ENCODE data around the gene PTPMT1.
A peak's percentile ranks its signal among the peaks of the same experiment; 100 is the strongest.

PTPMT1 gene

DNA sequence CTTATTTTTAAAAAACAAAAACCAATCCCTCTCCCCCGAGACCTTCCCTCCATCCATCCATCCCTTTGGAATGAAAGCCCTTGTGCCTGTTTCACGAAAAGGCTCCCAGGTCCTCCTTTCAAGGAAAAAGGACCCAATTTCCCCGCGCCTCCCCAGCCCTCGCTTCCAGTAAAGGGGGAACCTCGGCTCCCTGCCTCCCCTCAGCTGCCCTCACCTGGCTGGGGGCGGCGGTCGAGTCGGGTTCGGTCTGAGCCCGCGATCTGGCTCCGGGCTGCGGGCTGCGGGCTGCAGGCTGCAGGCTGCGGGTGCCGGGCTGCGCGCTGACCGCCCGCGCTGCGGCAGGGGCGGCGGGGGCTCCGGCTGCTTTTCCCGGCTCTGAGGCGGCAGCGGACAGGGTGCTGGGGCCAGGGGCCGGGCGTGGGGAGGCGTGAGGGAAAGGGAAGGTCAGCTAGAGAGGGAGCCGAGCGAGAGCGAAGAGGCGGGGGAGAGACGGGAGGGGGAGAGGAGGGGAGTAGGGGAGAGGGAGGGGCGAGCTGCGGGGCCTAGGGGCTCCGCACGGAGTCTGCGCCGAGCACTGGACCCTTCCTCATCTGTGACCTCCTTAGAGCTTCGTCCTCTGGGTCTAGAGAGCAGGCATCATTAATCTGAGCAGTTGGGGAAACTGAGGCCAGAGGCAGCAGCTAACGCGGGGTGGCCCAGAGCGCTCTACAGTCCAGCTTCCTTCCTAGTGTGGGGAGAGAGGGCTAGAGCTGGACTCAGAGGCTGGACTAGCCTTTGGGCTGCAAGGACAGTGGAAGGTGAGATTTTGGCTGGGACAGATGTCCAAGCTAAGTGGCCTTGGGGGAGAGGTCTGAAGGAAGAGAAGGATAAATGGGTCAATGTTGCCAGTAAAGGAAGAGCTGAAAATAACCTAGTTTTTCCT is 28.8 kb downstream of the PTPMT1 start, which contains the start of gene C1QTNF4:
Gene C1QTNF4, minus strand, starts transcription at position 478 of the 922 bp plus-strand sequence. CDS start 3,601 bp downstream, outside the sequence.
- in situ Hi-C loops (cut with HindIII; ENCODE audit: low pct_ligation_motif_present, low pct_unique_long_range_greater_than_20kb, low sequenced_read_pairs), result no loop called here

GRCh38 chr11:47595029-47595428 is 29.6 kb downstream of the PTPMT1 start:
- in situ Hi-C loops (cut with HindIII; ENCODE audit: low pct_ligation_motif_present, low pct_unique_long_range_greater_than_20kb, low sequenced_read_pairs), result no loop called here
- no peak for DNase-seq

More for the DNA sequence above, 28.8 kb downstream of the PTPMT1 start, which contains the start of gene C1QTNF4:
- no peak for DNase-seq

GRCh38 chr11:47595967-47596366 is 30.6 kb downstream of the PTPMT1 start:
- no peak for DNase-seq
- in situ Hi-C loops (cut with HindIII; ENCODE audit: low pct_ligation_motif_present, low pct_unique_long_range_greater_than_20kb, low sequenced_read_pairs), result no loop called here

- no peak for DNase-seq
- in situ Hi-C loops (cut with HindIII; ENCODE audit: low pct_ligation_motif_present, low pct_unique_long_range_greater_than_20kb, low sequenced_read_pairs), result no loop called here
Observed at GRCh38 chr11:47599902-47600301, 34.5 kb downstream of the PTPMT1 start.

DNA sequence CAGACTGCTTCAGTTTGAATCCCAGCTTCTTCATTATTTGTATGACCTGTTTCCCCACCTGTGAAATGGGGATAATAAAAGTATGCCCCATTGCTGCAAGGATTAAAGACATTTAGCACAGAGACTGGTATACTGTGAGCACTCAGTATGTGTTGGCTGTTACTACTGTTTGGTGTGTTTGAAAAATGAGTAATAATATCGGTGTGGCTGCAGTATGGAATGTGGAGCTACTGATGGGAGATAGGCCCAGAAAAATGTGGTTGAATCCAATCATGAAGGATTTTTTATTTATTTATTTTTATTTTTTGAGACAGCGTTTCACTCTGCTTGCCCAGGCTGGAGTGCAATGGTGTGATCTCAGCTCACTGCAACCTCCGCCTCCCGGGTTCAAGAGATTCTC is 37.9 kb downstream of the PTPMT1 start:
- in situ Hi-C loops (cut with HindIII; ENCODE audit: low pct_ligation_motif_present, low pct_unique_long_range_greater_than_20kb, low sequenced_read_pairs), result no loop called here
- DNase-seq, result no peak

GRCh38 chr11:47605921-47606320 is 40.5 kb downstream of the PTPMT1 start:
- in situ Hi-C loops (cut with HindIII; ENCODE audit: low pct_ligation_motif_present, low pct_unique_long_range_greater_than_20kb, low sequenced_read_pairs), result no loop called here
- no peak for DNase-seq

- in situ Hi-C loops (cut with HindIII; ENCODE audit: low pct_ligation_motif_present, low pct_unique_long_range_greater_than_20kb, low sequenced_read_pairs), result no loop called here
- DNase-seq, result no peak
Observed at GRCh38 chr11:47606731-47607130, 41.3 kb downstream of the PTPMT1 start.

GRCh38 chr11:47607380-47607779 is 42.0 kb downstream of the PTPMT1 start:
- in situ Hi-C loops (cut with HindIII; ENCODE audit: low pct_ligation_motif_present, low pct_unique_long_range_greater_than_20kb, low sequenced_read_pairs), result no loop called here
- DNase-seq, result no peak

- no peak for DNase-seq
- in situ Hi-C loops (cut with HindIII; ENCODE audit: low pct_ligation_motif_present, low pct_unique_long_range_greater_than_20kb, low sequenced_read_pairs), result no loop called here
Observed at GRCh38 chr11:47609675-47610074, 44.3 kb downstream of the PTPMT1 start.

DNA sequence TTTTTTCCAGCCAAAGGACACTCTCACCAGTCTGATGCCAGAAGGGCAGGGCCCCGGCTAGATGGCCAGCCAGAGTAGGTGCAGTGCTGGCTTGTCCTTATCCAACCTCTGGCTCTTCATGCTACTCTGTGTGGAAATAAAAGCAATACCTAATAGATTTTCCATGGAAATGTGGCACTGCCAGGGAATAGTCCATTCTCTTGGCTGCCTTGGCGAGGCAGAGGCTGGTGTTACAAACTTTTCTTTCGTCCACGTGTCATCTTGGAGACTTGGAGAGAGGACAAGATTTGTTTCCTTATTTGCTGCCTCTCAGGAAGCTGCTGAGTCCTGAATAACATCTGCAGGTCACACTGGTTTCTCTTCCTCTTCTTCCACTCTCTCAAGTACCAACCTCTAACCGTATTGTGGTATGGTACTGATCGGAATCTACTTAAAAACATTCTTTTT is 46.0 kb downstream of the PTPMT1 start:
- no peak for DNase-seq
- in situ Hi-C loops (cut with HindIII; ENCODE audit: low pct_ligation_motif_present, low pct_unique_long_range_greater_than_20kb, low sequenced_read_pairs), result no loop called here

GRCh38 chr11:47615249-47615648 is 49.9 kb downstream of the PTPMT1 start:
- DNase-seq, result no peak
- in situ Hi-C loops (cut with HindIII; ENCODE audit: low pct_ligation_motif_present, low pct_unique_long_range_greater_than_20kb, low sequenced_read_pairs), result no loop called here

DNA sequence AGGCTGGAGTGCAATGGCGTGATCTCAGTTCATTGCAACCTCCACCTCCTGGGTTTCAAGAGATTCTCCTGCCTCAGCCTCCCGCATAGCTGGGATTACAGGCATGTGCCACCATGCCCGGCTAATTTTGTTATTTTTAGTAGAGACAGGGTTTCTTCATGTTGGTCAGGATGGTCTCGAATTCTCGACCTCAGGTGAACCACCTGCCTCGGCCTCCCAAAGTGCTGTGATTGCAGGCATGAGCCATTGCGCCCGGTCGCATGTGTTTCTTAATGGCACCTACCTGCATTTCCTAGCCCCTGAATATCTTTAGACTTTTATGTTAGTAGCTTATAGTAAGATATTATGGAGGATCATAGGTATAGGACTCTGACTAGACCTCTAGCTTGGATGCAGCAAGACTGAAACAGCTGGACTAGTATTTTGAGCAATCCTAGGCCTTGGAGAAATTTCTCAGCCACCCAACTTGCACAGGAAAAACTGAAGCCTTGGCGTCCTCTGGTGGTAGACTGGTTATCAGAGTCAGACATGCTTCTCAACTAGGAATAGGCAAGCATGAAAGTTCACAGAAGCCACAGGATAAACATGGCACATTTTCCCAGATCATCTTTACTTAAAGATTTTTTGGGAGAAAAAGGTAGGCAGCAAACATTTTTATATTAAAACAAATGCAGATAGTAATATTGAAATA is 51.5 kb downstream of the PTPMT1 start:
- peak; percentile 40 for DNase-seq
- in situ Hi-C loops (cut with HindIII; ENCODE audit: low pct_ligation_motif_present, low pct_unique_long_range_greater_than_20kb, low sequenced_read_pairs), result no loop called here

DNA sequence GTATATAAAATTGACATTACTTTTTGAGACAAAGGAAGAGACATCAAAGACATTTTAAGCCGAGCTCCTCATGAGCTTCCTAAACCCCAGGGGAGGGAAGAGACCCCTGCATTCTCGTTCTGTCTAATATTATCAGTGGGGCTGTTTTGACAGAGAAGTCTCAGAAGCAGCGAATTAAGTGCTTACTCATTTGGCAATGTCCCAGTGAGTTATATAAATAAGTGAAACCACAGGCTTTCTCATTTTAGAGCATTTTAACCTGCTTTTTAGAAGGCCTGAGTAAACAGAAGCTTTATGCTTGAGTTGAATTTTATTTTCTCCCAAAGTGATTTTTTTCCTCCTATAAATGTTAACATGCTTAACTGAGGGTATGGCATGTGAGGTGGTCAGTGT is 52.0 kb downstream of the PTPMT1 start:
- in situ Hi-C loops (cut with HindIII; ENCODE audit: low pct_ligation_motif_present, low pct_unique_long_range_greater_than_20kb, low sequenced_read_pairs), result no loop called here

DNA sequence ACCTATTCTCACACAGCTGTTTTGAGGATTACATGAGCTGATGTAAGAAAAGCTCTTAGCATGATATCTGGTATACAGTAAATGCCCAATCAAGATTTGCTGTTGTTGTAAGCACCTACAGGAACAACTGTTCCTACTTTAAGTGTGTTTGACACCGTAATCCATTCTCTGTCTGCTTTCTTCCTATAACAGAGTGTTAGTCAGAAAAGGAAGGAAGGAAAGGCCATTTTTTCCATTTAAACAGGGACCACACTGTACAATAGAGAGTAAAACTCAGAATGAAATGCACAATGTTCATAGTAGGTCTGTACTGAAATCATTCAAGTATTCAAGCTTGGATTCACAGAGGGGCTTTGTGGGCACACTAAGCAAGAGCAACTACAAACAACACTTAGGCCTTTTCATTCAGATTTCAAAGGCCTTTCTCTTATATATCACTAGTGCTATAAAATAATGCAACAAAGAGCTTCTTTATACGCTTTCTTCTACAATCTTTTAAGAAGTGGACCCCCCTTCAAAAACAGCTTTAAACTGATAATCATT is 55.5 kb downstream of the PTPMT1 start:
- no peak for DNase-seq
- in situ Hi-C loops (cut with HindIII; ENCODE audit: low pct_ligation_motif_present, low pct_unique_long_range_greater_than_20kb, low sequenced_read_pairs), result no loop called here

More for the DNA sequence above, 52.0 kb downstream of the PTPMT1 start:
- DNase-seq, result no peak
